ENCODE data around the gene GPHN.

GPHN gene

GRCh38 chr14:67221248-67221981 lies 713.5 kb downstream of the GPHN start:
- no peak for TF ChIP-seq CTCF (IDR thresholded peaks at IDR 0.05; ENCODE audit: extremely low read depth, missing control alignments)
- DNase-seq (ENCODE audit: low spot score) = no peak

- no peak for DNase-seq (ENCODE audit: low spot score)
- TF ChIP-seq CTCF (IDR thresholded peaks at IDR 0.05; ENCODE audit: extremely low read depth, missing control alignments) = no peak
These were observed 714.0 kb downstream of the GPHN start for GRCh38 chr14:67221982-67222328.

DNA sequence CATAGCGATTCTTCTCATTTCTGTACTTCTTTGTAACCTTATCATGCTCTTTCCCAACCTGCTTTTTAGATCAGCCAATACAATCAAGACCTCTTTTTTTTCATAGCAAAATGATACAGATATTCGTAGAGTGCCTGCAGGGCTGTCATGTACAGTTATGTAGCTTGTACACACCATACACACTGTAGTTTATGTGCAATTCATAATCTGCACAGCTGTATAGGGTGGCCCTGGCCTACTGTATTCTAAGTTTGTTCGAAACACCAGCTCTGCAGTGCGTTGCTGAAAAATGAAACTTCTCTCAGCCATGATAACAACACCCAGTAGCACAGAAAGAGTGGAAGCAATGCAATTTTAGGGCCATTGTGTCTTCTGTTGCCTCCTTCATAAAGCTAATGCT lies 717.6 kb downstream of the GPHN start:
- no peak for TF ChIP-seq CTCF (IDR thresholded peaks at IDR 0.05; ENCODE audit: extremely low read depth, missing control alignments)
- DNase-seq (ENCODE audit: low spot score) = no peak

DNA sequence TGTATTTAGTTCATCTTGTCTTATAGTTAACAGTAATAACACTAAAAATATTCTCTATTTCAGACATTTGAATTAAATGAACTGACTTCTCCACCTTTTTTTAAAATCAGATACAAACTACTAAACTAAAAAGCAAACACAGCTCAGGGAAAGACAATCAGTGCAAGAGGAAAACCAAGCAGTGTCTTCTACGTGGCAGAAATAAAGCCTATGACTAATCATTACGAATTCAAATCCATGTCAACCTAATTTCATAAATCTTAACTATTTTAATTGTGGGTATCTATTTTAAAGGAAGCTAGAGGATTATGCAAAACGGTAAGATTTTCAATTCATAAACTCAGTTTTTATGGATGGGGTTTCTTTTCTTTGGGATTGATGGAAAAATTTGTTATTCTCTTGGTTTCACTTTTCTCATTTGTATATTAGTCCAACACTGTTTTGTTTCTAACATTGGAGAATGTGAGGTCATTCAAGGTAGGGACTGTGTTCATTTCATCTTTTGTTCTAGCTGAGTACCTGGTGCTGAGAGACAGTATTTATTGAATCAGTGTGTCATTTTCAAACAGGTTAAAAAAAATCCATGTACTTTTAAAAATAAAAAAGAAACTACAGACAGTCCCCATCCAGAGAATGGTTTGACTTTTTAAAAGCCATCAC lies 720.5 kb downstream of the GPHN start:
- no peak for DNase-seq (ENCODE audit: low spot score)

More for the DNA sequence above, 720.5 kb downstream of the GPHN start:
- TF ChIP-seq CTCF (IDR thresholded peaks at IDR 0.05; ENCODE audit: extremely low read depth, missing control alignments) = no peak
